ENCODE data around the gene HUWE1.

The HUWE1 gene

GRCh38 chrX:53483838-53484405 is 202.6 kb downstream of the HUWE1 start:
- TF ChIP-seq TAF1 (IDR thresholded peaks at IDR 0.05; ENCODE audit: borderline replicate concordance, low read depth, low read length) (no peak), POLR2A (IDR thresholded peaks at IDR 0.05; ENCODE audit: low read depth, low read length) (no peak), POLR2AphosphoS5 (IDR thresholded peaks at IDR 0.05; ENCODE audit: low read depth, low read length) (no peak)
- FAIRE-seq (no peak), DNase-seq (ENCODE audit: insufficient read length) (no peak)

DNA sequence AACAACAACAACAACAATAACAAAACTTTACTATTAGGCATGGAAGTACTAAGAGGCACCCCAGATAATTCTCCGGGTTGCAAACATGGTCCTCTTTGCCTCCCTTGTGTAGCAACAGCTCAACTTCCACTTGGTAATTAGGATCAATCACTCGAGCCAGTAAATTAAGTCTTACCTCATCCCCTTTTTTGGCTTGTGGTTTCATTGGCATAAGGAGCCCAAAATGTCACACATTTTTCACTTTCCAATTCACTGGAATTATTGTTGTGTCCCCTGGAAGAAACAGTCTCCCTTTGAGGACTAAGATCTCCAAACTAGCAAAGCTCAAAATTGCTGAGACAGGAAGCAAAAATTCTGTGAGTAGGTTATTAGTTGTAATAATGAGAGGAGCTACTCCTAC is 203.1 kb downstream of the HUWE1 start:
- DNase-seq (ENCODE audit: insufficient read length) (no peak), FAIRE-seq (no peak)
- TF ChIP-seq POLR2AphosphoS5 (IDR thresholded peaks at IDR 0.05; ENCODE audit: low read depth, low read length) (no peak), POLR2A (IDR thresholded peaks at IDR 0.05; ENCODE audit: low read depth, low read length) (no peak), TAF1 (IDR thresholded peaks at IDR 0.05; ENCODE audit: borderline replicate concordance, low read depth, low read length) (no peak)

All from GM12892 (cell line).